SW 1271 (cell line): Measurements from ENCODE around the gene GTSF1L.

Experiments used
- DNase-seq, 2 experiments: peaks; one replicate each; lab custom pipeline; 2025; lab: John Stamatoyannopoulos, UW

GTSF1L gene

GRCh38 chr20:43746344-43747137, 19.7 kb upstream of the GTSF1L start:
- DNase-seq = no peak

- no peak for DNase-seq
Observed at GRCh38 chr20:43744966-43745730, 18.3 kb upstream of the GTSF1L start.

GRCh38 chr20:43744151-43744611, 17.4 kb upstream of the GTSF1L start:
- DNase-seq = no peak

GRCh38 chr20:43740642-43741041, 13.8 kb upstream of the GTSF1L start:
- no peak for DNase-seq

- DNase-seq = no peak
Observed at GRCh38 chr20:43739148-43739749, 12.4 kb upstream of the GTSF1L start.

- DNase-seq = no peak
Observed at GRCh38 chr20:43737925-43738324, 11.1 kb upstream of the GTSF1L start.

GRCh38 chr20:43736588-43737158, 9.9 kb upstream of the GTSF1L start:
- DNase-seq = no peak

GRCh38 chr20:43731927-43732326, 5.1 kb upstream of the GTSF1L start:
- no peak for DNase-seq

GRCh38 chr20:43731469-43731868, 4.7 kb upstream of the GTSF1L start:
- no peak for DNase-seq

GRCh38 chr20:43728686-43729255, 2.0 kb upstream of the GTSF1L start:
- no peak for DNase-seq

- no peak for DNase-seq
Observed at GRCh38 chr20:43727980-43728590, 1.3 kb upstream of the GTSF1L start.

- DNase-seq = no peak
Observed at GRCh38 chr20:43726333-43726732, 469 bp downstream of the GTSF1L start.

- DNase-seq = no peak
Observed at GRCh38 chr20:43725666-43726065, 1.1 kb downstream of the GTSF1L start.

GRCh38 chr20:43724383-43724782, 2.4 kb downstream of the GTSF1L start:
- no peak for DNase-seq

- no peak for DNase-seq
Observed at GRCh38 chr20:43723735-43724134, 3.1 kb downstream of the GTSF1L start.

- no peak for DNase-seq
Observed at GRCh38 chr20:43723186-43723585, 3.6 kb downstream of the GTSF1L start.

- no peak for DNase-seq
Observed at GRCh38 chr20:43722153-43722505, 4.7 kb downstream of the GTSF1L start.

- no peak for DNase-seq
Observed at GRCh38 chr20:43721429-43722152, 5.2 kb downstream of the GTSF1L start.

GRCh38 chr20:43721097-43721428, 5.7 kb downstream of the GTSF1L start:
- no peak for DNase-seq

GRCh38 chr20:43720007-43720406, 6.8 kb downstream of the GTSF1L start:
- no peak for DNase-seq

GRCh38 chr20:43717616-43717995, 9.2 kb downstream of the GTSF1L start:
- no peak for DNase-seq
